A673 (cell line): ENCODE measurements around the gene MANSC1.

ENCODE experiments used
- CTCF ChIP-seq: fragments of 300-800, 200-600 bp; sonication (generic); conservative IDR thresholded peaks from 2 replicates; pipeline ENCODE4 v1.5.1; 2017; ENCODE audit warnings: low read depth, mild to moderate bottlenecking, antibody characterized with exemption, low read length, moderate library complexity, mixed read lengths
- EZH2 ChIP-seq: fragments of 200-600 bp; sonication (generic); IDR thresholded peaks from 2 replicates; pipeline ENCODE4 v1.6.1; 2017; ENCODE audit warnings: borderline replicate concordance, low read depth, mild to moderate bottlenecking, mixed read lengths, antibody characterized with exemption, low read length; ENCODE audit not compliant: poor library complexity, severe bottlenecking

GRCh38 chr12:12356467-12356895 lies 6.4 kb upstream of the MANSC1 start:
- no peak for TF ChIP-seq CTCF
- TF ChIP-seq EZH2 = no peak
